H1 (cell line): ENCODE measurements around the gene MOB3B. TPM values are rescaled to one million over a fixed set of nuclear protein-coding genes. Genes with fewer than 3 reads are reported as not detected.

ENCODE experiments used
- CTCF ChIA-PET: fragments of 300-600 bp; sonication (Branson Sonifier 250); formaldehyde crosslinking; loops from one replicate; lab custom pipeline; 2021; ENCODE audit not compliant: partially characterized antibody; lab: Charles Lee
- POLR2A ChIA-PET: fragments of 300-600 bp; sonication (Branson Sonifier 250); formaldehyde crosslinking; loops from one replicate; lab custom pipeline; 2021; ENCODE audit warnings: inconsistent platforms; ENCODE audit not compliant: partially characterized antibody; lab: Charles Lee
- DNase-seq, 2 experiments: peaks; one replicate each; pipeline versions ENCODE4 v3.0.0 to v3.0.0-alpha.2; 2010 to 2022; ENCODE audit warnings: low spot score in 2 of 2, low read depth in 1 of 2, mixed read lengths in 1 of 2
- FAIRE-seq: peaks from 2 replicates; lab custom pipeline; 2011; peaks lifted over from hg19 to GRCh38; lab: Jason Lieb, UNC
- H2AFZ ChIP-seq: 2 replicates; pipeline ENCODE4 v1.8.1; 2012; ENCODE audit warnings: low read length, inconsistent platforms
- H2AK5ac ChIP-seq: 2 replicates; pipeline ENCODE4 v1.6.1; 2013; ENCODE audit warnings: low read depth, low read length
- H2BK120ac ChIP-seq: replicated peaks from 2 replicates; pipeline ENCODE3; 2013; ENCODE audit warnings: low read depth, low read length, inconsistent platforms
- H2BK12ac ChIP-seq: 2 replicates; pipeline ENCODE4 v1.6.1; 2013; ENCODE audit warnings: low read depth, low read length
- H2BK15ac ChIP-seq: 2 replicates; pipeline ENCODE4 v1.6.1; 2013; ENCODE audit warnings: low read length
- H2BK20ac ChIP-seq: 2 replicates; pipeline ENCODE4 v1.6.1; 2013; ENCODE audit warnings: low read length
- H2BK5ac ChIP-seq: 2 replicates; pipeline ENCODE4 v1.6.1; 2013; ENCODE audit warnings: low read depth, low read length
- H3K14ac ChIP-seq: 2 replicates; pipeline ENCODE4 v1.6.1; 2013; ENCODE audit warnings: inconsistent platforms; ENCODE audit not compliant: insufficient read length
- H3K18ac ChIP-seq: 2 replicates; pipeline ENCODE4 v1.6.1; 2013; ENCODE audit warnings: low read length; ENCODE audit errors: extremely low read depth
- H3K23ac ChIP-seq: 2 replicates; pipeline ENCODE4 v1.6.1; 2013; ENCODE audit warnings: inconsistent platforms; ENCODE audit not compliant: insufficient read length
- H3K23me2 ChIP-seq: 2 replicates; pipeline ENCODE4 v1.6.1; 2013; ENCODE audit warnings: low read depth, low read length
- H3K27ac ChIP-seq: 2 replicates; pipeline ENCODE4 v1.6.1; 2011; ENCODE audit warnings: low read depth, low read length, inconsistent platforms
- H3K27me3 ChIP-seq, 4 experiments: replicated peaks in 1 of 4; 1 replicate in 1 of 4; 2 replicates in 3 of 4; pipeline versions ENCODE4 v1.6.1 to v1.8.1; 2011 to 2013; ENCODE audit warnings: low read length in 3 of 4, mild to moderate bottlenecking in 3 of 4, inconsistent platforms in 2 of 4, mixed read lengths in 2 of 4, moderate library complexity in 1 of 4; ENCODE audit not compliant: control insufficient read depth in 3 of 4, insufficient read depth in 3 of 4; ENCODE audit errors: extremely low read depth in 1 of 4
- H3K36me3 ChIP-seq, 4 experiments: 2 replicates each; pipeline versions ENCODE4 v1.6.1 to v1.8.1; 2011 to 2013; ENCODE audit warnings: mild to moderate bottlenecking in 4 of 4, low read length in 3 of 4, moderate library complexity in 2 of 4, control low read depth in 1 of 4, inconsistent platforms in 1 of 4; ENCODE audit not compliant: insufficient read depth in 4 of 4, control insufficient read depth in 2 of 4
- H3K4ac ChIP-seq: replicated peaks from 2 replicates; pipeline ENCODE3; 2013; ENCODE audit warnings: low read length, low read depth, mixed read lengths, inconsistent platforms; ENCODE audit not compliant: insufficient read length
- H3K4me1 ChIP-seq, 4 experiments: replicated peaks in 1 of 4; 1 replicate in 1 of 4; 2 replicates in 3 of 4; pipeline versions ENCODE4 v1.6.1 to v1.8.1; 2011 to 2013; ENCODE audit warnings: low read length in 3 of 4, inconsistent platforms in 2 of 4, mixed read lengths in 1 of 4; ENCODE audit not compliant: insufficient read depth in 4 of 4, control insufficient read depth in 3 of 4
- H3K4me2 ChIP-seq, 2 experiments: 2 replicates each; pipeline versions ENCODE4 v1.6.1 to v1.8.1; 2011 to 2013; ENCODE audit warnings: low read depth in 2 of 2, low read length in 2 of 2, control low read depth in 1 of 2, inconsistent platforms in 1 of 2, mild to moderate bottlenecking in 1 of 2; ENCODE audit not compliant: insufficient read depth in 1 of 2
- H3K4me3 ChIP-seq, 4 experiments: fragments of 200-600, 300-600 bp in 1 of 4; sonication (generic), shearing (Covaris generic), sonication (Bioruptor Twin) in 1 of 4; 2 replicates each; pipeline versions ENCODE4 v1.5.1 to v1.8.1; 2011 to 2016; ENCODE audit warnings: low read length in 4 of 4, low read depth in 3 of 4, control low read depth in 2 of 4, inconsistent platforms in 2 of 4, mild to moderate bottlenecking in 2 of 4, mixed read lengths in 1 of 4, moderate library complexity in 1 of 4; ENCODE audit not compliant: insufficient read depth in 2 of 4; ENCODE audit errors: extremely low read depth in 1 of 4
- H3K56ac ChIP-seq: replicated peaks from 2 replicates; pipeline ENCODE3; 2013; ENCODE audit warnings: low read depth, mild to moderate bottlenecking, mixed read lengths, low read length, inconsistent platforms; ENCODE audit not compliant: insufficient read length
- H3K79me1 ChIP-seq: 2 replicates; pipeline ENCODE4 v1.6.1; 2013; ENCODE audit warnings: low read depth, low read length, control low read depth
- H3K79me2 ChIP-seq, 2 experiments: 2 replicates each; pipeline versions ENCODE4 v1.6.1 to v1.8.1; 2012 to 2013; ENCODE audit warnings: low read length in 2 of 2, mild to moderate bottlenecking in 2 of 2, inconsistent platforms in 1 of 2; ENCODE audit not compliant: insufficient read depth in 2 of 2, control insufficient read depth in 1 of 2
- H3K9ac ChIP-seq, 4 experiments: replicated peaks in 1 of 4; 1 replicate in 1 of 4; 2 replicates in 3 of 4; pipeline versions ENCODE4 v1.6.1 to v1.8.1; 2011 to 2013; ENCODE audit warnings: low read depth in 3 of 4, low read length in 3 of 4, control low read depth in 2 of 4, mild to moderate bottlenecking in 2 of 4, moderate library complexity in 2 of 4, inconsistent platforms in 1 of 4; ENCODE audit errors: extremely low read depth in 1 of 4
- H3K9me3 ChIP-seq, 2 experiments: 2 replicates each; pipeline versions ENCODE4 v1.6.1 to v1.8.1; 2012 to 2013; ENCODE audit warnings: mild to moderate bottlenecking in 2 of 2, moderate library complexity in 2 of 2, control low read depth in 1 of 2, inconsistent platforms in 1 of 2, low read depth in 1 of 2, low read length in 1 of 2, mixed read lengths in 1 of 2; ENCODE audit not compliant: insufficient read depth in 2 of 2
- H4K20me1 ChIP-seq, 2 experiments: replicated peaks in 1 of 2; 2 replicates each; pipeline versions ENCODE3 to v1.8.1; 2011 to 2013; ENCODE audit warnings: inconsistent platforms in 2 of 2, low read length in 2 of 2, mild to moderate bottlenecking in 1 of 2; ENCODE audit not compliant: insufficient read depth in 2 of 2, control insufficient read depth in 1 of 2
- H4K5ac ChIP-seq: 2 replicates; pipeline ENCODE4 v1.6.1; 2013; ENCODE audit warnings: low read length, low read depth, mixed read lengths, inconsistent platforms; ENCODE audit not compliant: insufficient read length
- H4K8ac ChIP-seq: 2 replicates; pipeline ENCODE4 v1.8.0; 2013; ENCODE audit warnings: mild to moderate bottlenecking, moderate library complexity, low read length, inconsistent platforms; ENCODE audit not compliant: insufficient read depth; ENCODE audit errors: extremely low read depth
- H4K91ac ChIP-seq: replicated peaks from 2 replicates; pipeline ENCODE3; 2013; ENCODE audit warnings: low read length, mixed read lengths, inconsistent platforms; ENCODE audit not compliant: insufficient read length
- BACH1 ChIP-seq: IDR thresholded peaks from 2 replicates; pipeline ENCODE4 v1.6.1; 2012; ENCODE audit warnings: low read length, improper control_type of control experiment
- CBX5 ChIP-seq: fragments of 300-800, 300-1000 bp; sonication (generic); IDR thresholded peaks from 2 replicates; pipeline ENCODE4 v1.7.1; 2016; ENCODE audit warnings: antibody characterized with exemption, low read length, low read depth
- GTF2F1 ChIP-seq: IDR thresholded peaks from 2 replicates; pipeline ENCODE4 v1.6.1; 2012; ENCODE audit warnings: low read depth, low read length, improper control_type of control experiment, borderline replicate concordance
- HDAC6 ChIP-seq: IDR thresholded peaks from one replicate; pipeline ENCODE4 v1.7.1; 2012; ENCODE audit warnings: low read depth, mild to moderate bottlenecking, inconsistent platforms, low read length, moderate library complexity
- RNF2 ChIP-seq: fragments of 200-900, 300-1000 bp; sonication (generic); IDR thresholded peaks from 2 replicates; pipeline ENCODE4 v1.7.1; 2016; ENCODE audit warnings: borderline replicate concordance, low read depth, mild to moderate bottlenecking, antibody characterized with exemption, low read length; ENCODE audit not compliant: poor library complexity, severe bottlenecking; ENCODE audit errors: missing control alignments
- SRF ChIP-seq: IDR thresholded peaks from 2 replicates; pipeline ENCODE4 v1.6.1; 2011; ENCODE audit warnings: mild to moderate bottlenecking, low read depth, low read length, moderate library complexity
- TCF12 ChIP-seq: IDR thresholded peaks from 2 replicates; pipeline ENCODE4 v1.6.1; 2011; ENCODE audit warnings: low read depth, mild to moderate bottlenecking, low read length
- WGBS, 2 experiments: shearing (Covaris generic) in 1 of 2; methylation state at CpG; one replicate each; pipeline versions ENCODE4 v1.1.6 to v1.1.7; 2013 to 2015; ENCODE audit warnings: low lambda C conversion rate in 2 of 2, mixed read lengths in 2 of 2, inconsistent platforms in 1 of 2, low coverage in 1 of 2, missing lambda C conversion rate in 1 of 2; ENCODE audit not compliant: insufficient replicate concordance in 2 of 2, insufficient coverage in 1 of 2, insufficient read length in 1 of 2; ENCODE audit errors: extremely low coverage in 1 of 2, missing lambda C conversion rate in 1 of 2; 5-methylcytosine and 5-hydroxymethylcytosine counted together
- polyA plus RNA-seq, 7 experiments: library from polyadenylated mRNA; depleted of rRNA in 3 of 7; stranded (reverse) in 5 of 7; unstranded in 2 of 7; fragments of >200 nt in 5 of 7; fragments of 200-250 nt in 2 of 7; gene quantifications; 1 replicate in 5 of 7; 2 replicates in 1 of 7; 4 replicates in 1 of 7; pipeline versions ENCODE4 v1.2.1 to v1.2.3, GENCODE V29; 2011 to 2013; ENCODE audit warnings: missing spikeins in 2 of 7, mixed read lengths in 2 of 7
- total RNA-seq: library from RNA; stranded (reverse); fragmentation: NEBNext Ultra II Directional; extraction: Animal tissue kit (Norgen Biotek cat#: 25700); gene quantifications from 2 replicates; pipeline ENCODE4 v1.2.1, GENCODE V29; 2021

The MOB3B gene
- total and polyA plus RNA-seq, 2 of the 8 experiments (the other 6 are each of a cell fraction or from before 2014, with no cell fraction given), result 12.7 to 16.1 TPM

DNA sequence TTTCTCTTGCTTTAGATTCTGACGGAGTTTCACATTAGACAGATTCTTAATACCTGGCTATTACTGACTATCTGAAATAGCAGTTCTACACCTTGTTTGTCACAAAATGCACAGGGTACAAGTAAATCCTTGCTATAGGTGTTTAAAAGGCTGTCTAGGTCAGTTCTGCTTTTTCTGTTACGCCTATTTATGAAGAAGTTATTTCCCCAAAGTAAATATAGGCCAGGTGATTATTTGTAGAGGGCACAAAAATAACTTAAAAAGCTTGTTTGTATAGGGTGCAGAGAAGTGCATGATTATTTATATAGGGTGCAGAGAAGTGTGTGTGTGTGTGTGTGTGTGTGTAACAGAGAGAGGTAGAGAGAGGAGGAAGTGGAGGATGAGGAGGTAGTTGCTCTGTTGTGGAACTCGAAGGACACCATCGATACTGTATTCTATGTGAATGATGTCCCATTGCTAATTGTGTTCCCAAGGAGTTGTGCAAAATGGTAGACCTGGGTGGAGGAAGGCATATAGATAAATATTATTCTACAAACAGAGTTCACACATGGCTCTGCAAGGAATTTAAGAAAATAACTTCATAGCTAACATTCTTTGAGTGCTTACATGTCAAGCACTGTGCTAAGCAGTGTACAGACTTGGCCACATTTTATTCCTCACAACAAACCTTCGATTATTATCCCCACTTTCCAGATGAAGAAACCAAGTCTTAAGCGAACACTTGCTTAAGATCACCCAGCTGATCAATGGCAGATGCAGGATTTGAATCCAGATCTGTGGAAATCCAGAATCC lies 136.4 kb downstream of the MOB3B start:
- no peak overlapping the region for H3K27ac ChIP-seq
- no peak overlapping the region for H3K4me2 ChIP-seq
- no peaks in the 10 kb centered on the region for H3K27me3 ChIP-seq
- H3K56ac ChIP-seq, result no peak overlapping the region
- no peak overlapping the region for H2BK120ac ChIP-seq
- H3K4me1 ChIP-seq, result peaks cover 2 to 5% (median 3%) of the 10 kb centered on the region in 4 experiments; a peak in 5 of 7 replicates
- no peaks in the 10 kb centered on the region for H4K20me1 ChIP-seq
- H3K14ac ChIP-seq, result no peak overlapping the region
- POLR2A ChIA-PET, result no interaction called here
- H3K9ac ChIP-seq, result no peak overlapping the region
- no peak overlapping the region for H4K5ac ChIP-seq
- H3K4ac ChIP-seq, result no peak overlapping the region
- H3K79me2 ChIP-seq, result no peaks in the 10 kb centered on the region; a peak in 1 of 4 replicates
- H2AK5ac ChIP-seq, result no peak overlapping the region
- H3K4me3 ChIP-seq, result no peak overlapping the region
- no peak overlapping the region for H2BK20ac ChIP-seq
- 92% methylated on average over 6 of the region's 6 CpGs; no CpG with 5 or more reads in 1 of the 2 experiments for WGBS, 2 experiments
- H3K9me3 ChIP-seq, result no peaks in the 10 kb centered on the region
- no peak overlapping the region for H2BK15ac ChIP-seq
- no peaks in the 10 kb centered on the region for H3K79me1 ChIP-seq
- H3K23me2 ChIP-seq, result no peaks in the 10 kb centered on the region; the same call in 1 of the 2 replicates
- no peak for FAIRE-seq
- H2AFZ ChIP-seq, result no peak overlapping the region
- no peak for DNase-seq
- H3K18ac ChIP-seq, result no peak overlapping the region
- no peaks in the 10 kb centered on the region for H3K36me3 ChIP-seq
- no peak for TF ChIP-seq TCF12
- no peak for TF ChIP-seq HDAC6
- no peak for TF ChIP-seq SRF
- TF ChIP-seq GTF2F1, result no peak
- TF ChIP-seq CBX5, result no peak
- TF ChIP-seq RNF2, result no peak
- no peak for TF ChIP-seq BACH1
- no peak overlapping the region for H4K91ac ChIP-seq
- no peak overlapping the region for H4K8ac ChIP-seq
- H2BK5ac ChIP-seq, result no peak overlapping the region
- no peak overlapping the region for H3K23ac ChIP-seq
- no peak overlapping the region for H2BK12ac ChIP-seq
- CTCF ChIA-PET, result interaction anchor here (0.7 to 1.1 kb wide), 4 partner anchors 26 to 159 kb away, joined by 3 to 6 read pairs (median 3); no protein-coding TSS in a partner anchor
